Measurements from ENCODE around the gene CNTN2.

CNTN2 gene

GRCh38 chr1:205075642-205076155 is 32.7 kb downstream of the CNTN2 start:
- no peak for DNase-seq

- DNase-seq, result no peak
Measured at GRCh38 chr1:205076245-205076761, 33.3 kb downstream of the CNTN2 start.

- DNase-seq, result no peak
Measured at GRCh38 chr1:205077158-205077933, 34.3 kb downstream of the CNTN2 start.

GRCh38 chr1:205077934-205078311 is 34.9 kb downstream of the CNTN2 start:
- no peak for DNase-seq

GRCh38 chr1:205082431-205082830 is 39.4 kb downstream of the CNTN2 start:
- no peak for DNase-seq

GRCh38 chr1:205084360-205084759 is 41.3 kb downstream of the CNTN2 start, which contains the start of gene TMEM81:
Gene TMEM81 (minus strand): TSS chr1:205084460. CDS start chr1:205084320, 140 bp downstream.
- no peak for DNase-seq

- DNase-seq, result no peak
Measured at GRCh38 chr1:205088341-205088740, 45.3 kb downstream of the CNTN2 start.

GRCh38 chr1:205091043-205091740 is 48.2 kb downstream of the CNTN2 start:
- DNase-seq, result no peak

- no peak for DNase-seq
Measured at GRCh38 chr1:205095422-205095821, 52.4 kb downstream of the CNTN2 start.

- DNase-seq, result no peak
Measured at GRCh38 chr1:205098242-205098641, 55.2 kb downstream of the CNTN2 start.

- no peak for DNase-seq
Measured at GRCh38 chr1:205102404-205102803, 59.4 kb downstream of the CNTN2 start.

GRCh38 chr1:205107327-205107726 is 64.3 kb downstream of the CNTN2 start:
- no peak for DNase-seq

- no peak for DNase-seq
Measured at GRCh38 chr1:205108464-205108863, 65.5 kb downstream of the CNTN2 start.

- no peak for DNase-seq
Measured at GRCh38 chr1:205109269-205109668, 66.3 kb downstream of the CNTN2 start.

GRCh38 chr1:205109711-205110110 is 66.7 kb downstream of the CNTN2 start:
- no peak for DNase-seq

- no peak for DNase-seq
Measured at GRCh38 chr1:205111354-205111753, 68.3 kb downstream of the CNTN2 start.

GRCh38 chr1:205118752-205119151 is 75.7 kb downstream of the CNTN2 start:
- DNase-seq, result no peak

GRCh38 chr1:205121660-205122488 is 78.9 kb downstream of the CNTN2 start, which contains the start of gene RBBP5:
Gene RBBP5 (minus strand): TSS chr1:205121978. CDS start chr1:205121873, 105 bp downstream.
- DNase-seq, result peak; percentile 96

GRCh38 chr1:205122489-205122882 is 79.5 kb downstream of the CNTN2 start:
- DNase-seq, result no peak

GRCh38 chr1:205124726-205125125 is 81.7 kb downstream of the CNTN2 start:
- no peak for DNase-seq

GRCh38 chr1:205127646-205128045 is 84.6 kb downstream of the CNTN2 start:
- no peak for DNase-seq

Measured in left hindlimb (tissue), 1 donor.